ENCODE measurements around the gene CALHM2.
"Not testable (repeated sequence)": the region's sequence is repeated elsewhere in the genome, so short reads cannot be mapped to it uniquely, and the experiment has no call there.

The CALHM2 gene

GRCh38 chr10:103427866-103428265 is 24.3 kb downstream of the CALHM2 start:
- TF ChIP-seq YY1 (IDR thresholded peaks at IDR 0.05; ENCODE audit: insufficient read depth, insufficient read length) = no peak
- no peak for TF ChIP-seq SUZ12 (IDR thresholded peaks at IDR 0.05; ENCODE audit: extremely low read depth, insufficient read depth, insufficient read length)
- TF ChIP-seq ZNF274 (IDR thresholded peaks at IDR 0.05; ENCODE audit: low read depth, low read length) = no peak
- no peak overlapping the region for H3K9ac ChIP-seq (ENCODE audit: insufficient read length, low read depth)
- H3K36me3 ChIP-seq (ENCODE audit: insufficient read depth, insufficient read length, low read length) = peaks cover 86% of the 10 kb centered on the region
- DNase-seq (ENCODE audit: low read depth, low spot score) = no peak
- no peaks in the 10 kb centered on the region for H3K4me1 ChIP-seq (ENCODE audit: insufficient read depth, insufficient read length)
- no peak overlapping the region for H3K4me3 ChIP-seq (ENCODE audit: insufficient read length, low read depth)
- no peaks in the 10 kb centered on the region for H3K27me3 ChIP-seq (ENCODE audit: insufficient read depth, insufficient read length)
- no peaks in the 10 kb centered on the region for H3K9me3 ChIP-seq (ENCODE audit: insufficient read depth, low read length)

GRCh38 chr10:103423748-103424147 is 28.4 kb downstream of the CALHM2 start:
- DNase-seq (ENCODE audit: low read depth, low spot score) = no peak
- peaks cover 86% of the 10 kb centered on the region for H3K36me3 ChIP-seq (ENCODE audit: insufficient read depth, insufficient read length, low read length)
- H3K27me3 ChIP-seq (ENCODE audit: insufficient read depth, insufficient read length) = no peaks in the 10 kb centered on the region
- TF ChIP-seq YY1 (IDR thresholded peaks at IDR 0.05; ENCODE audit: insufficient read depth, insufficient read length) (no peak), SUZ12 (IDR thresholded peaks at IDR 0.05; ENCODE audit: extremely low read depth, insufficient read depth, insufficient read length) (no peak), ZNF274 (IDR thresholded peaks at IDR 0.05; ENCODE audit: low read depth, low read length) (no peak)
- no peaks in the 10 kb centered on the region for H3K9me3 ChIP-seq (ENCODE audit: insufficient read depth, low read length)
- H3K4me3 ChIP-seq (ENCODE audit: insufficient read length, low read depth) = no peak overlapping the region
- no peak overlapping the region for H3K9ac ChIP-seq (ENCODE audit: insufficient read length, low read depth)
- no peaks in the 10 kb centered on the region for H3K4me1 ChIP-seq (ENCODE audit: insufficient read depth, insufficient read length)

GRCh38 chr10:103419101-103419500 is 33.1 kb downstream of the CALHM2 start:
- H3K36me3 ChIP-seq (ENCODE audit: insufficient read depth, insufficient read length, low read length) = peaks cover 92% of the 10 kb centered on the region
- no peaks in the 10 kb centered on the region for H3K27me3 ChIP-seq (ENCODE audit: insufficient read depth, insufficient read length)
- no peaks in the 10 kb centered on the region for H3K4me1 ChIP-seq (ENCODE audit: insufficient read depth, insufficient read length)
- no peak overlapping the region for H3K9ac ChIP-seq (ENCODE audit: insufficient read length, low read depth)
- no peak for DNase-seq (ENCODE audit: low read depth, low spot score)
- no peak overlapping the region for H3K4me3 ChIP-seq (ENCODE audit: insufficient read length, low read depth)
- no peaks in the 10 kb centered on the region for H3K9me3 ChIP-seq (ENCODE audit: insufficient read depth, low read length)
- TF ChIP-seq ZNF274 (IDR thresholded peaks at IDR 0.05; ENCODE audit: low read depth, low read length) (no peak), SUZ12 (IDR thresholded peaks at IDR 0.05; ENCODE audit: extremely low read depth, insufficient read depth, insufficient read length) (no peak), YY1 (IDR thresholded peaks at IDR 0.05; ENCODE audit: insufficient read depth, insufficient read length) (no peak)

- no peaks in the 10 kb centered on the region for H3K9me3 ChIP-seq (ENCODE audit: insufficient read depth, low read length)
- H3K36me3 ChIP-seq (ENCODE audit: insufficient read depth, insufficient read length, low read length) = peaks cover 92% of the 10 kb centered on the region
- H3K4me1 ChIP-seq (ENCODE audit: insufficient read depth, insufficient read length) = no peaks in the 10 kb centered on the region
- H3K9ac ChIP-seq (ENCODE audit: insufficient read length, low read depth) = no peak overlapping the region
- DNase-seq (ENCODE audit: low read depth, low spot score) = no peak
- no peaks in the 10 kb centered on the region for H3K27me3 ChIP-seq (ENCODE audit: insufficient read depth, insufficient read length)
- no peak overlapping the region for H3K4me3 ChIP-seq (ENCODE audit: insufficient read length, low read depth)
- TF ChIP-seq ZNF274 (IDR thresholded peaks at IDR 0.05; ENCODE audit: low read depth, low read length) (no peak), SUZ12 (IDR thresholded peaks at IDR 0.05; ENCODE audit: extremely low read depth, insufficient read depth, insufficient read length) (no peak), YY1 (IDR thresholded peaks at IDR 0.05; ENCODE audit: insufficient read depth, insufficient read length) (no peak)
Observed at GRCh38 chr10:103417601-103418000, 34.6 kb downstream of the CALHM2 start.

GRCh38 chr10:103417148-103417469 is 35.1 kb downstream of the CALHM2 start:
- peaks cover 90% of the 10 kb centered on the region for H3K36me3 ChIP-seq (ENCODE audit: insufficient read depth, insufficient read length, low read length)
- H3K27me3 ChIP-seq (ENCODE audit: insufficient read depth, insufficient read length); H3K4me3 ChIP-seq (ENCODE audit: insufficient read length, low read depth); DNase-seq (ENCODE audit: low read depth, low spot score); H3K9ac ChIP-seq (ENCODE audit: insufficient read length, low read depth); H3K4me1 ChIP-seq (ENCODE audit: insufficient read depth, insufficient read length); H3K9me3 ChIP-seq (ENCODE audit: insufficient read depth, low read length): not testable (repeated sequence)

- Histone ChIP-seq H3K36me3 (ENCODE audit: insufficient read depth, insufficient read length, low read length) (peaks cover 93% of the 10 kb centered on the region), H3K9ac (ENCODE audit: insufficient read length, low read depth) (no peak overlapping the region), H3K27me3 (ENCODE audit: insufficient read depth, insufficient read length) (no peaks in the 10 kb centered on the region), H3K9me3 (ENCODE audit: insufficient read depth, low read length) (no peaks in the 10 kb centered on the region), H3K4me3 (ENCODE audit: insufficient read length, low read depth) (no peak overlapping the region), H3K4me1 (ENCODE audit: insufficient read depth, insufficient read length) (no peaks in the 10 kb centered on the region)
- DNase-seq (ENCODE audit: low read depth, low spot score) = peak; percentile 16
- no peak for TF ChIP-seq ZNF274 (IDR thresholded peaks at IDR 0.05; ENCODE audit: low read depth, low read length)
- no peak for TF ChIP-seq SUZ12 (IDR thresholded peaks at IDR 0.05; ENCODE audit: extremely low read depth, insufficient read depth, insufficient read length)
- TF ChIP-seq YY1 (IDR thresholded peaks at IDR 0.05; ENCODE audit: insufficient read depth, insufficient read length) = no peak
Observed at GRCh38 chr10:103416436-103417147, 35.6 kb downstream of the CALHM2 start.

- TF ChIP-seq YY1 (IDR thresholded peaks at IDR 0.05; ENCODE audit: insufficient read depth, insufficient read length) (no peak), SUZ12 (IDR thresholded peaks at IDR 0.05; ENCODE audit: extremely low read depth, insufficient read depth, insufficient read length) (no peak), ZNF274 (IDR thresholded peaks at IDR 0.05; ENCODE audit: low read depth, low read length) (no peak)
- DNase-seq (ENCODE audit: low read depth, low spot score) = no peak
- no peaks in the 10 kb centered on the region for H3K9me3 ChIP-seq (ENCODE audit: insufficient read depth, low read length)
- no peaks in the 10 kb centered on the region for H3K27me3 ChIP-seq (ENCODE audit: insufficient read depth, insufficient read length)
- no peak overlapping the region for H3K4me3 ChIP-seq (ENCODE audit: insufficient read length, low read depth)
- H3K9ac ChIP-seq (ENCODE audit: insufficient read length, low read depth) = no peak overlapping the region
- peaks cover 90% of the 10 kb centered on the region for H3K36me3 ChIP-seq (ENCODE audit: insufficient read depth, insufficient read length, low read length)
- no peaks in the 10 kb centered on the region for H3K4me1 ChIP-seq (ENCODE audit: insufficient read depth, insufficient read length)
Observed at GRCh38 chr10:103415581-103415980, 36.6 kb downstream of the CALHM2 start.

Measured in NT2/D1 (cell line).